Keratinocyte (primary cell): ENCODE data around the gene TDRKH. TPM values are rescaled to one million over a fixed set of nuclear protein-coding genes. Genes with fewer than 3 reads are reported as not detected.

Source experiments
- DNase-seq: peaks from one replicate; pipeline ENCODE4 v3.0.0-alpha.2; 2011; ENCODE audit warnings: low read depth, missing footprints, low spot score
- FAIRE-seq: peaks from 2 replicates; lab custom pipeline; 2011; peaks lifted over from hg19 to GRCh38; lab: Jason Lieb, UNC
- H2AFZ ChIP-seq: 2 replicates; pipeline ENCODE4 v1.6.0; 2012; ENCODE audit warnings: low read length, control low read depth, inconsistent platforms; ENCODE audit not compliant: control insufficient read depth
- H3K27ac ChIP-seq: 2 replicates; pipeline ENCODE4 v1.5.1; 2011; ENCODE audit warnings: low read length; ENCODE audit not compliant: control insufficient read depth, insufficient read depth
- H3K27me3 ChIP-seq: 3 replicates; pipeline ENCODE4 v1.6.0; 2011; ENCODE audit warnings: low read length; ENCODE audit not compliant: control insufficient read depth, insufficient read depth; ENCODE audit errors: extremely low read depth
- H3K36me3 ChIP-seq, 2 experiments: 2 replicates in 1 of 2; 3 replicates in 1 of 2; pipeline ENCODE4 v1.5.1; 2011; ENCODE audit warnings: low read length in 2 of 2, mild to moderate bottlenecking in 1 of 2; ENCODE audit not compliant: control insufficient read depth in 2 of 2, insufficient read depth in 2 of 2; ENCODE audit errors: extremely low read depth in 1 of 2
- H3K4me1 ChIP-seq: 3 replicates; pipeline ENCODE4 v1.5.1; 2011; ENCODE audit warnings: low read length; ENCODE audit not compliant: control insufficient read depth, insufficient read depth; ENCODE audit errors: extremely low read depth
- H3K4me2 ChIP-seq: 3 replicates; pipeline ENCODE4 v1.6.0; 2011; ENCODE audit warnings: low read depth, low read length; ENCODE audit not compliant: control insufficient read depth, insufficient read depth; ENCODE audit errors: extremely low read depth
- H3K4me3 ChIP-seq, 3 experiments: fragments of 200-600 bp in 1 of 3; sonication (generic) in 1 of 3; 2 replicates in 2 of 3; 3 replicates in 1 of 3; pipeline ENCODE4 v1.5.1; 2011 to 2016; ENCODE audit warnings: low read length in 3 of 3, mild to moderate bottlenecking in 3 of 3, control low read depth in 2 of 3, inconsistent platforms in 1 of 3, low read depth in 1 of 3, mixed read lengths in 1 of 3, mixed run types in 1 of 3, moderate library complexity in 1 of 3; ENCODE audit not compliant: control insufficient read depth in 2 of 3, insufficient read depth in 2 of 3; ENCODE audit errors: extremely low read depth in 1 of 3
- H3K79me2 ChIP-seq: 2 replicates; pipeline ENCODE4 v1.6.0; 2012; ENCODE audit warnings: low read length; ENCODE audit not compliant: control insufficient read depth, insufficient read depth
- H3K9ac ChIP-seq: 3 replicates; pipeline ENCODE4 v1.6.0; 2011; ENCODE audit warnings: low read length; ENCODE audit not compliant: control insufficient read depth, insufficient read depth; ENCODE audit errors: extremely low read depth
- H3K9me1 ChIP-seq: 3 replicates; pipeline ENCODE4 v1.6.0; 2011; ENCODE audit warnings: low read length; ENCODE audit not compliant: control insufficient read depth, insufficient read depth; ENCODE audit errors: extremely low read depth
- H3K9me3 ChIP-seq: 2 replicates; pipeline ENCODE4 v1.5.1; 2012; ENCODE audit warnings: low read depth, low read length; ENCODE audit not compliant: control insufficient read depth
- H4K20me1 ChIP-seq: 3 replicates; pipeline ENCODE4 v1.6.0; 2011; ENCODE audit warnings: low read length; ENCODE audit not compliant: control insufficient read depth, insufficient read depth; ENCODE audit errors: extremely low read depth
- EZH2 ChIP-seq: IDR thresholded peaks from one replicate; pipeline ENCODE4 v1.6.1; 2012; ENCODE audit warnings: inconsistent platforms, mild to moderate bottlenecking, low read length, moderate library complexity
- dilution Hi-C: fragments of 300-500 bp; cut with MboI; formaldehyde crosslinking; loops from one replicate; pipeline ENCODE4 v1.7.0; 2020; ENCODE audit warnings: low sequenced_read_pairs; ENCODE audit not compliant: extremely low pct_ligation_motif_present
- polyA plus RNA-seq, 5 experiments: library from polyadenylated mRNA; depleted of rRNA in 3 of 5; stranded (reverse) in 3 of 5; stranded (forward) in 1 of 5; unstranded in 1 of 5; fragments of >200 nt; gene quantifications; 1 replicate in 1 of 5; 2 replicates in 3 of 5; 3 replicates in 1 of 5; pipeline versions ENCODE4 v1.2.1 to v1.2.3, GENCODE V29; 2011 to 2012; ENCODE audit warnings: missing spikeins in 2 of 5, low read depth in 1 of 5, low replicate concordance in 1 of 5
- TF ChIP-seq, protein P1 (sequence below), 3 experiments: IDR thresholded peaks in 1 of 3; conservative IDR thresholded peaks in 1 of 3; optimal IDR thresholded peaks in 1 of 3; 2 replicates in 2 of 3; 3 replicates in 1 of 3; pipeline versions ENCODE3 to v1.5.1; 2011; ENCODE audit warnings: low read length in 3 of 3, mild to moderate bottlenecking in 3 of 3, moderate library complexity in 2 of 3, control low read depth in 1 of 3, inconsistent platforms in 1 of 3; ENCODE audit not compliant: insufficient read depth in 2 of 3; ENCODE audit errors: extremely low read depth in 1 of 3

The TDRKH gene
- polyA plus RNA-seq, 1 donor (not counting 4 experiments of a cell fraction or from before 2014, with no cell fraction given): 9.7 TPM

DNA sequence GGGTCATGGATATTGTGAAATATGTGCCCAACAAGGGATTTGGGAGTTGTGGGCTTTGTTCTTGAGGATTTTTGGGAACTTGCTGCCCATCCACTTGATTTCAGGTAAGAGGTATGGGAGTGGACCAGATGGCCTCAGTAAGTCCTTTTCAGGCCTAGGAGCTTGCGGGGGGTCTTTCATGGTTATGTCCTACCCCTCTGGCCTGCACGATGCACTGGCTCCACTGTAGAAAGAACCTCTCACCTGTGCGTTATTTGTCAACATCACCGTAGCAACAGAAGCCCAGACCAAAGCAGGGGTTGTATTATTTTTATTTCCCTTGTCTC, 60.4 kb downstream of the TDRKH start:
- FAIRE-seq (no peak), DNase-seq (no peak)
- Histone ChIP-seq H3K4me1 (no peaks in the 10 kb centered on the region), H3K4me3 (no peak overlapping the region), H3K36me3 (no peaks in the 10 kb centered on the region), H3K27me3 (no peaks in the 10 kb centered on the region), H3K9ac (no peak overlapping the region), H4K20me1 (no peaks in the 10 kb centered on the region), H2AFZ (no peak overlapping the region), H3K9me3 (no peaks in the 10 kb centered on the region), H3K79me2 (no peaks in the 10 kb centered on the region), H3K9me1 (no peaks in the 10 kb centered on the region), H3K4me2 (no peak overlapping the region), H3K27ac (no peak overlapping the region)
- TF ChIP-seq, protein P1, sequence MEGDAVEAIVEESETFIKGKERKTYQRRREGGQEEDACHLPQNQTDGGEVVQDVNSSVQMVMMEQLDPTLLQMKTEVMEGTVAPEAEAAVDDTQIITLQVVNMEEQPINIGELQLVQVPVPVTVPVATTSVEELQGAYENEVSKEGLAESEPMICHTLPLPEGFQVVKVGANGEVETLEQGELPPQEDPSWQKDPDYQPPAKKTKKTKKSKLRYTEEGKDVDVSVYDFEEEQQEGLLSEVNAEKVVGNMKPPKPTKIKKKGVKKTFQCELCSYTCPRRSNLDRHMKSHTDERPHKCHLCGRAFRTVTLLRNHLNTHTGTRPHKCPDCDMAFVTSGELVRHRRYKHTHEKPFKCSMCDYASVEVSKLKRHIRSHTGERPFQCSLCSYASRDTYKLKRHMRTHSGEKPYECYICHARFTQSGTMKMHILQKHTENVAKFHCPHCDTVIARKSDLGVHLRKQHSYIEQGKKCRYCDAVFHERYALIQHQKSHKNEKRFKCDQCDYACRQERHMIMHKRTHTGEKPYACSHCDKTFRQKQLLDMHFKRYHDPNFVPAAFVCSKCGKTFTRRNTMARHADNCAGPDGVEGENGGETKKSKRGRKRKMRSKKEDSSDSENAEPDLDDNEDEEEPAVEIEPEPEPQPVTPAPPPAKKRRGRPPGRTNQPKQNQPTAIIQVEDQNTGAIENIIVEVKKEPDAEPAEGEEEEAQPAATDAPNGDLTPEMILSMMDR (optimal IDR thresholded peaks at IDR 0.05 in 1 of 3, IDR thresholded peaks at IDR 0.05 in 1 of 3, conservative IDR thresholded peaks at IDR 0.05 in 1 of 3; ENCODE audit: extremely low read depth in 1 of 3, insufficient read depth in 2 of 3, low read length in 3 of 3): no peak
- no peak for TF ChIP-seq EZH2
- dilution Hi-C loops: no loop called here

DNA sequence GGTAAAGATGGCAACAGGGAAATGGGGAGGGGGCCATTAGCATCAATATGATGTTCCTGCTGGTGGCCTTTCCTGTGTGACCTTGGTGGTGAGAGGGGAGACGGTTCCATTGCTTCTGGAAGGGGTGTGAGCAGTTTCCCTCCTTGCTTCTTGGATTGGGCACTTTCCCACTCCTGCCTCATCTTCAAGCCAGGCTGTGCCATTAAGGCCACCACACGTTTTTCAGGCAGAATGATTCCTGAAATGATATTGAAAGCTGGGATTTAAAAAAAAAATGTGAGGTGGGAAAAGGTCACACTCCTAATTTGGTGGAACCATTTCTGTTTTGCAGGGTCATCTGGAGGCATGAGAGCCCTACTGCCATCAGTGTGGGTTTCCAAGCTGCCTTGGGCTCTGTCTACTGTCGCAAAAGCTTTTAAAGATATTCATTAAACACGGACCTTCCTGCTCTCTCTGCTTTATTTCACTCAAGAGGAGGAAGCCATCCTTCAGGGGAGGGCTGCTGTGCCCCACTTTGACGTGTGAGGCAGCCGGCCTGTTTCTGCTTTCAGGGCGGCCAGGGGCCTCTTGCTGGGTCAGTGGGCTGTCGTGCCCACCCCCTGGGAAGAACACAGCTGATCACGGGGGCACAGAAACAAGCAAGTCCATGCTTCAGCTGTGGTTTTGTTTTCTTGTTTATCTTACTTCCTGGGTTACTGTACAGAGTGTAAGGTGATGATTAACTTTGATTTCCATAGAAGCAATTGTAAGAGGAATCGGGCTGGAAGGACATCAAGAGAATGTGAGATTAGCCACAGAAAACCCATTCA, 60.9 kb downstream of the TDRKH start:
- no peak for DNase-seq
- Histone ChIP-seq H3K4me1 (no peaks in the 10 kb centered on the region), H3K36me3 (no peaks in the 10 kb centered on the region), H2AFZ (no peak overlapping the region), H3K4me3 (no peak overlapping the region), H3K9ac (no peak overlapping the region), H3K9me3 (no peaks in the 10 kb centered on the region), H3K27ac (no peak overlapping the region), H3K27me3 (no peaks in the 10 kb centered on the region), H4K20me1 (no peaks in the 10 kb centered on the region), H3K9me1 (no peaks in the 10 kb centered on the region), H3K4me2 (no peak overlapping the region), H3K79me2 (no peaks in the 10 kb centered on the region)
- no peak for TF ChIP-seq EZH2
- TF ChIP-seq, protein P1 (optimal IDR thresholded peaks at IDR 0.05 in 1 of 3, IDR thresholded peaks at IDR 0.05 in 1 of 3, conservative IDR thresholded peaks at IDR 0.05 in 1 of 3; ENCODE audit: extremely low read depth in 1 of 3, insufficient read depth in 2 of 3, low read length in 3 of 3): no peak
- dilution Hi-C loops: no loop called here
- no peak for FAIRE-seq
